Measurements from ENCODE around the gene SLC9A8.

The SLC9A8 gene

GRCh38 chr20:49812507-49813304 lies at the start of gene SLC9A8:
SLC9A8 (plus strand) TSS chr20:49812828; CDS start chr20:49812923, 95 bp downstream.
- H3K36me3 ChIP-seq (ENCODE audit: insufficient read depth, low read length), result peaks cover 4% of the 10 kb centered on the region
- peak within 1 kb of the TSS; percentile 87 for H3K9ac ChIP-seq (ENCODE audit: insufficient read length)
- TF ChIP-seq POLR2AphosphoS5 (IDR thresholded peaks at IDR 0.05; ENCODE audit: borderline replicate concordance, low read depth, low read length) (peak; percentile 84), FOXP2 (optimal IDR thresholded peaks at IDR 0.05; ENCODE audit: control extremely low read depth, extremely low read length, insufficient read depth) (no peak)
- H3K27ac ChIP-seq, result peak within 1 kb of the TSS; percentile 60; the same call in 1 of the 2 replicates
- H3K4me3 ChIP-seq, result peak within 1 kb of the TSS; percentile 85
- peak; percentile 1 for DNase-seq (ENCODE audit: low read depth, low spot score)
- H3K9me3 ChIP-seq (ENCODE audit: low read depth, low read length), result no peaks in the 10 kb centered on the region

- no peak for DNase-seq (ENCODE audit: low read depth, low spot score)
- Histone ChIP-seq H3K36me3 (ENCODE audit: insufficient read depth, low read length) (no peaks in the 10 kb centered on the region), H3K9ac (ENCODE audit: insufficient read length) (no peak overlapping the region), H3K27ac (no peak overlapping the region), H3K9me3 (ENCODE audit: low read depth, low read length) (no peaks in the 10 kb centered on the region), H3K4me3 (no peak overlapping the region)
- no peak for TF ChIP-seq EZH2 (IDR thresholded peaks at IDR 0.05)
- no peak for TF ChIP-seq FOXP2 (optimal IDR thresholded peaks at IDR 0.05; ENCODE audit: control extremely low read depth, extremely low read length, insufficient read depth)
- TF ChIP-seq POLR2AphosphoS5 (IDR thresholded peaks at IDR 0.05; ENCODE audit: borderline replicate concordance, low read depth, low read length), result no peak
These were observed 49.5 kb upstream of the SLC9A8 start for GRCh38 chr20:49762940-49763766.

GRCh38 chr20:49765413-49765736 lies 47.3 kb upstream of the SLC9A8 start:
- Histone ChIP-seq H3K9ac (ENCODE audit: insufficient read length) (no peak overlapping the region), H3K27ac (no peak overlapping the region), H3K9me3 (ENCODE audit: low read depth, low read length) (no peaks in the 10 kb centered on the region), H3K4me3 (no peak overlapping the region), H3K36me3 (ENCODE audit: insufficient read depth, low read length) (no peaks in the 10 kb centered on the region)
- TF ChIP-seq FOXP2 (optimal IDR thresholded peaks at IDR 0.05; ENCODE audit: control extremely low read depth, extremely low read length, insufficient read depth), result no peak
- no peak for TF ChIP-seq POLR2AphosphoS5 (IDR thresholded peaks at IDR 0.05; ENCODE audit: borderline replicate concordance, low read depth, low read length)
- no peak for TF ChIP-seq EZH2 (IDR thresholded peaks at IDR 0.05)
- DNase-seq (ENCODE audit: low read depth, low spot score), result no peak

GRCh38 chr20:49765846-49766541 lies 46.6 kb upstream of the SLC9A8 start:
- Histone ChIP-seq H3K9me3 (ENCODE audit: low read depth, low read length) (no peaks in the 10 kb centered on the region), H3K4me3 (no peak overlapping the region), H3K36me3 (ENCODE audit: insufficient read depth, low read length) (no peaks in the 10 kb centered on the region), H3K27ac (no peak overlapping the region), H3K9ac (ENCODE audit: insufficient read length) (no peak overlapping the region)
- DNase-seq (ENCODE audit: low read depth, low spot score), result no peak
- TF ChIP-seq EZH2 (IDR thresholded peaks at IDR 0.05), result no peak
- TF ChIP-seq POLR2AphosphoS5 (IDR thresholded peaks at IDR 0.05; ENCODE audit: borderline replicate concordance, low read depth, low read length), result no peak
- TF ChIP-seq FOXP2 (optimal IDR thresholded peaks at IDR 0.05; ENCODE audit: control extremely low read depth, extremely low read length, insufficient read depth), result no peak

GRCh38 chr20:49766979-49767521 lies 45.6 kb upstream of the SLC9A8 start:
- no peak for DNase-seq (ENCODE audit: low read depth, low spot score)
- TF ChIP-seq FOXP2 (optimal IDR thresholded peaks at IDR 0.05; ENCODE audit: control extremely low read depth, extremely low read length, insufficient read depth) (no peak), POLR2AphosphoS5 (IDR thresholded peaks at IDR 0.05; ENCODE audit: borderline replicate concordance, low read depth, low read length) (no peak)
- no peak overlapping the region for H3K9ac ChIP-seq (ENCODE audit: insufficient read length)

GRCh38 chr20:49768204-49769047 lies 44.2 kb upstream of the SLC9A8 start:
- TF ChIP-seq POLR2AphosphoS5 (IDR thresholded peaks at IDR 0.05; ENCODE audit: borderline replicate concordance, low read depth, low read length) (no peak), FOXP2 (optimal IDR thresholded peaks at IDR 0.05; ENCODE audit: control extremely low read depth, extremely low read length, insufficient read depth) (no peak), EZH2 (IDR thresholded peaks at IDR 0.05) (no peak)
- Histone ChIP-seq H3K9me3 (ENCODE audit: low read depth, low read length) (no peaks in the 10 kb centered on the region), H3K36me3 (ENCODE audit: insufficient read depth, low read length) (no peaks in the 10 kb centered on the region), H3K4me3 (no peak overlapping the region), H3K27ac (no peak overlapping the region), H3K9ac (ENCODE audit: insufficient read length) (no peak overlapping the region)
- DNase-seq (ENCODE audit: low read depth, low spot score), result no peak

More at GRCh38 chr20:49766979-49767521, 45.6 kb upstream of the SLC9A8 start:
- Histone ChIP-seq H3K9me3 (ENCODE audit: low read depth, low read length) (no peaks in the 10 kb centered on the region), H3K36me3 (ENCODE audit: insufficient read depth, low read length) (no peaks in the 10 kb centered on the region), H3K4me3 (no peak overlapping the region), H3K27ac (no peak overlapping the region)

GRCh38 chr20:49769048-49769581 lies 43.5 kb upstream of the SLC9A8 start:
- Histone ChIP-seq H3K9me3 (ENCODE audit: low read depth, low read length) (no peaks in the 10 kb centered on the region), H3K27ac (no peak overlapping the region), H3K9ac (ENCODE audit: insufficient read length) (no peak overlapping the region), H3K36me3 (ENCODE audit: insufficient read depth, low read length) (no peaks in the 10 kb centered on the region), H3K4me3 (no peak overlapping the region)
- DNase-seq (ENCODE audit: low read depth, low spot score), result no peak
- TF ChIP-seq FOXP2 (optimal IDR thresholded peaks at IDR 0.05; ENCODE audit: control extremely low read depth, extremely low read length, insufficient read depth) (no peak), EZH2 (IDR thresholded peaks at IDR 0.05) (no peak), POLR2AphosphoS5 (IDR thresholded peaks at IDR 0.05; ENCODE audit: borderline replicate concordance, low read depth, low read length) (no peak)
